HUDEP-2 (cell line): Measurements from ENCODE around the gene SPOUT1.
"Not testable (repeated sequence)": the region's sequence is repeated elsewhere in the genome, so short reads cannot be mapped to it uniquely, and the experiment has no call there.

Experiments used
- DNase-seq, 76 experiments: peaks; one replicate each; lab custom pipeline; 2025; ENCODE audit not compliant: unreplicated experiment in 76 of 76; lab: John Stamatoyannopoulos, UW

SPOUT1 gene

GRCh38 chr9:128780093-128780492, 49.5 kb downstream of the SPOUT1 start:
- not testable (repeated sequence) for DNase-seq

GRCh38 chr9:128774804-128775203, 54.8 kb downstream of the SPOUT1 start:
- DNase-seq, result no peak

- no peak for DNase-seq
Observed at GRCh38 chr9:128773049-128773448, 56.5 kb downstream of the SPOUT1 start.

GRCh38 chr9:128771745-128772519, 57.7 kb downstream of the SPOUT1 start, which contains the start of gene ZER1:
ZER1 (minus strand) TSS chr9:128771927; CDS start chr9:128755565, 16,362 bp downstream.
- peak in 73 of 76 experiments; percentile 31 to 92 (median 80) for DNase-seq

GRCh38 chr9:128771094-128771721, 58.4 kb downstream of the SPOUT1 start:
- DNase-seq, result peak in 1 of 76 experiments; percentile 10

- DNase-seq, result no peak
Observed at GRCh38 chr9:128770286-128771030, 59.1 kb downstream of the SPOUT1 start.
